Fibroblast of the aortic adventitia (primary cell): ENCODE measurements around the gene PAFAH1B1. TPM values are rescaled to one million over a fixed set of nuclear protein-coding genes. Genes with fewer than 3 reads are reported as not detected.
"Not testable (repeated sequence)": the region's sequence is repeated elsewhere in the genome, so short reads cannot be mapped to it uniquely, and the experiment has no call there.

Experiments used
- DNase-seq: peaks from one replicate; pipeline ENCODE4 v3.0.0-alpha.2; 2010; ENCODE audit warnings: low read depth
- H3K4me3 ChIP-seq: 2 replicates; pipeline ENCODE4 v1.5.1; 2011; ENCODE audit warnings: low read depth, mild to moderate bottlenecking, control low read depth, low read length, moderate library complexity
- total RNA-seq: library from RNA; depleted of rRNA; stranded (reverse); fragments of >200 nt; gene quantifications from 2 replicates; pipeline ENCODE4 v1.2.3, GENCODE V29; 2012; ENCODE audit warnings: low replicate concordance
- TF ChIP-seq, protein P1 (sequence below): IDR thresholded peaks from 2 replicates; pipeline ENCODE4 v1.5.1; 2011; ENCODE audit warnings: mild to moderate bottlenecking, low read length, control low read depth, inconsistent platforms; ENCODE audit not compliant: insufficient read depth

PAFAH1B1 gene
- total RNA-seq, 1 donor = 131 TPM

DNA sequence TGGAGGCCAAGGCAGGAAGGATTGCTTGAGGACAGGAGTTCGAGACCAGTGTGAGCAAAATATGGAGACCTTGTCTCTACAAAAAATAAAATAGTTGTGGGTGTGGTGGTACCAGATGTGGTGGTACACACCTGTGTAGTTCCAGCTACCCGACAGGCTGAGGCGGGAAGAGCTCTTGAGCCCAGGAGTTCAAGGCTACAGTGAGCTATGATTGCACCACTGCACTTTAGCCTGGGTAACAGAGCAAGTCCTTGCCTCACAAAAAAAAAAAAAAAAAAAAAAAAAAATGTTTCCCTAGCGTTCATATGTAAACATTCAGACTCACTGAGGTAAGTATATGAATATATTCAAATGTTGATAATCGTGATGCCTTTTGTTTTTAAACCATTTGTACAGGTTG lies 78.6 kb downstream of the PAFAH1B1 start:
- TF ChIP-seq, protein P1, sequence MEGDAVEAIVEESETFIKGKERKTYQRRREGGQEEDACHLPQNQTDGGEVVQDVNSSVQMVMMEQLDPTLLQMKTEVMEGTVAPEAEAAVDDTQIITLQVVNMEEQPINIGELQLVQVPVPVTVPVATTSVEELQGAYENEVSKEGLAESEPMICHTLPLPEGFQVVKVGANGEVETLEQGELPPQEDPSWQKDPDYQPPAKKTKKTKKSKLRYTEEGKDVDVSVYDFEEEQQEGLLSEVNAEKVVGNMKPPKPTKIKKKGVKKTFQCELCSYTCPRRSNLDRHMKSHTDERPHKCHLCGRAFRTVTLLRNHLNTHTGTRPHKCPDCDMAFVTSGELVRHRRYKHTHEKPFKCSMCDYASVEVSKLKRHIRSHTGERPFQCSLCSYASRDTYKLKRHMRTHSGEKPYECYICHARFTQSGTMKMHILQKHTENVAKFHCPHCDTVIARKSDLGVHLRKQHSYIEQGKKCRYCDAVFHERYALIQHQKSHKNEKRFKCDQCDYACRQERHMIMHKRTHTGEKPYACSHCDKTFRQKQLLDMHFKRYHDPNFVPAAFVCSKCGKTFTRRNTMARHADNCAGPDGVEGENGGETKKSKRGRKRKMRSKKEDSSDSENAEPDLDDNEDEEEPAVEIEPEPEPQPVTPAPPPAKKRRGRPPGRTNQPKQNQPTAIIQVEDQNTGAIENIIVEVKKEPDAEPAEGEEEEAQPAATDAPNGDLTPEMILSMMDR = no peak
- no peak overlapping the region for H3K4me3 ChIP-seq
- DNase-seq = no peak

DNA sequence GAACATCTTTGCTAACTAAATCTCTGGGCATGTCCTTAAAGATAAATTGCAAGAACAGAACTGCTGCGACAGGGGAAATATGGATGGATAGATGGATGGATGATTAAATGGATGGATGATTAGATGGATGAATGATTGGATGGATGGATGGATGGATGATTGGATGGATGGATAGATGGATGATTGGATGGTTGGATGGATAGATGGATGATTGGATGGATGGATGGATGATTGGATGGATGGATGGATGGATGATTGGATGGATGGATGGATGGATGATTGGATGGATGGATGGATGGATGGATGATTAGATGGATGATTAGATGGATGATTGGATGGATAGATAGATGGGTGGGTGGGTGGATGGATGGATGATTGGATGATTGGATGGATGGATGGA lies 85.8 kb downstream of the PAFAH1B1 start:
- DNase-seq, H3K4me3 ChIP-seq: not testable (repeated sequence)

DNA sequence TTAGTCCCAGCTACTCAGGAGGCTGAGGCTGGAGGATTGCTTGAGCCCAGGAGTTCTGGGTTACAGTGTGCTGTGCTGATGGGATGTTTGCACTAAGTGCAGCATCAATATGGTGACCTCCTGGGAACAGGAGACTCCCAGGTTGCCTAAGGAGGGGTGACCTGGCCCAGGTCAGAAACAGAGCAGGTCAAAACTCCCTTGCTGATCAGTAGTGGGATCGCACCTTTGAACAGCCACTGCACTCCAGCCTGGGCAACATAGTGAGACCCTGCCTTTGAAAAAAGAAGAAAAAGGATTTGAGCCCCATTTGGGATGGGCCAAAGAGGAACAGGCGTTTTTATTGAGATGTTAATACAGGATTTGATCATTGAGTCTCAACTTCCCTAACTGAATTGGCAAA lies 87.5 kb downstream of the PAFAH1B1 start:
- no peak for DNase-seq
- TF ChIP-seq, protein P1 = no peak
- no peak overlapping the region for H3K4me3 ChIP-seq

DNA sequence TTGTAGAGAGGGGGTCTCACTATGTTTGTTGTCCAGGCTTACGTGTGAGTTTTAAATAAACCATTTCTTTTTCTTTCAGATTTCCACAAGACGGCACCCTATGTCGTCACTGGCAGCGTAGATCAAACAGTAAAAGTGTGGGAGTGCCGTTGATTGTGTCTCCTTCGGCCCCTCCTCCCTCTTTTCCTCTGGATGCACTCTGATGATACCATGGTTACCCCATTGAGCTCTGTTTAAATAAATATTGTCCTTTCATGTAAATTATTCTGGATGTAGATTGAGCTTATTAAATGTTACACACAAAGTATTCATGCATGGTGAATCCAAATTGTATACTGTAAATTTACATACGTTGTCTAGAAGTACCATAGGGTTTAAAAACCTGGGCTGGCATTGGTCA lies 88.2 kb downstream of the PAFAH1B1 start:
- H3K4me3 ChIP-seq = no peak overlapping the region
- no peak for DNase-seq
- TF ChIP-seq, protein P1 = no peak

DNA sequence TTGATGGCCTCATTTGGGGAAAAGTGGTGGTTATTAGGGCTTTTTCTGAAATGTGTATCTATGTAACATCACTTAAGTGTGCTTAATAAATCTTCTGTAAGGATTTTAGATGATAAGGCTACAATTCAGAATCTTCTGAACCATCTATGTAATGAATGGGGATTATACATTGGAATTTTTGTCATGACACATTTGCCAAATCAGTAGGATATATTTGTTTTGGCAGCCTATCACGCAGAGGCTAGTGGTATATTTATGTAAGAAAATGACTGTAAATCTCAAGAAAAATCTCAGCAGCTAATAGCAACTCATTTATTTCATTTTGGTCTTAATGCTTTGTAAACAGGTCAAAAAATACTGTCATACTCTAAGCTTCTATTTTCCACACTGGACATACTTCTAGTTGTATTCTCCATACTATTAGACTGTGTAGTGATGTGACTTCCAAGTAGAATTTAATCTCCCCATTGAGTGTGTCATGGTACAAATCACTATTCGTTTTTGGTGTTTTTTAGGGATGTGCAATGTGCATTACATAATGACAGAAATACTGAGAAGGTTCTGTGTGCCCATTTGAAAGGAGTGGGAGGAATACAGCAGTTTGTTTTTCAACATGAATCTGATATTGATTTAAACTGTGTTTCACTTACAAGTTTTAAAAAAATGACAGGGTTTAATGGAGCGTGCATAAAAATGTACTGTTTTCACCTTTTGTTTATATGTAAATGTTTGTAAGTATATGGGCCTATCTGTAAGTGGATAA lies 88.9 kb downstream of the PAFAH1B1 start:
- no peak overlapping the region for H3K4me3 ChIP-seq
- TF ChIP-seq, protein P1 = no peak
- DNase-seq = peak; percentile 30

DNA sequence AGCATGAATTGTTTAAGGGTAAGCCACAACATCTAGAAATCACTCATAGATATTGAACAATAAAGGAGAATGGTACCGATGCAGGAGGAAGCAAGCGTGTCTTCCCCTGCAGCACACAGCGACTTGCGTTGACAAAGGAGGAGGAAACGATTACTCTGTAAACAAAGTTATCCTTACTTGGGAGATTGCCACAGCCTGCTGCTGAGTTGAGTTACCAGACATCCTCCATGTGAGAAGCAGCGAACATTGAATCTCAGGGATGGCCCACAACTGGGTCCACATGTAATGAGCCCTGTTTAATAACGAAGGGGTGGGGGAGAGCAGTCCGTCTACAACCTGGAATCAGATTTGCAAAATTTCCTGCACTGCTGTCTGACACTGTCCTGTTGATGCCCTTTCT lies 90.5 kb downstream of the PAFAH1B1 start:
- no peak for DNase-seq
- TF ChIP-seq, protein P1 = no peak
- H3K4me3 ChIP-seq = no peak overlapping the region

DNA sequence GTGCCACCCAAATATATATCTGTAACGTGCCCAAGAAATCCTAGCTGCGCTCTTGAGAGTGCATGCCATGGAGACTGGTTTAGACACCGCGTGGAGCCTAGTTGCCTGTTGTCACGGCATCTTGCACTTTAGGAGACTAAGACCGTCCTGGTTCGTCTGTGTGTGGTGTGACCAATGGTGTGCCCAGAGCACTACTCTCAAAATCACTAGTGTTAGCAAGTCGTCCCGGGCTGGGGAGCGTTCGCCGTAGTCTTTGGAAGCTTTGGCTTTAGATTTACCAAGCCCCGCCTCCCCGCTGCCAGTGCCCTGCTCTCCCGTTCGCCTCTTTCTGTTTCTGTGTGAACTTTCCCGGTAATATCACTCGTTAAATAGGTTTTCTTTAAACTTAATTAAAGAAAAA lies 91.1 kb downstream of the PAFAH1B1 start:
- TF ChIP-seq, protein P1 = no peak
- DNase-seq = no peak
- H3K4me3 ChIP-seq = no peak overlapping the region
